NT2/D1 (cell line): ENCODE results near the gene NGDN.

Source experiments
- DNase-seq: peaks from one replicate; pipeline ENCODE4 v3.0.0-alpha.2; 2011; ENCODE audit warnings: low read depth, low spot score
- H3K27me3 ChIP-seq: 2 replicates; pipeline ENCODE4 v1.6.0; 2011; ENCODE audit warnings: mild to moderate bottlenecking; ENCODE audit not compliant: insufficient read length, insufficient read depth
- H3K36me3 ChIP-seq: 2 replicates; pipeline ENCODE4 v1.6.1; 2011; ENCODE audit warnings: mild to moderate bottlenecking, low read length, mixed read lengths; ENCODE audit not compliant: insufficient read depth, insufficient read length
- H3K4me1 ChIP-seq: 2 replicates; pipeline ENCODE4 v1.5.1; 2011; ENCODE audit not compliant: insufficient read depth, insufficient read length
- H3K4me3 ChIP-seq: 2 replicates; pipeline ENCODE4 v1.5.1; 2011; ENCODE audit warnings: low read depth; ENCODE audit not compliant: insufficient read length
- H3K9ac ChIP-seq: 2 replicates; pipeline ENCODE4 v1.6.0; 2011; ENCODE audit warnings: low read depth; ENCODE audit not compliant: insufficient read length
- H3K9me3 ChIP-seq: 2 replicates; pipeline ENCODE4 v1.5.1; 2011; ENCODE audit warnings: mild to moderate bottlenecking, low read length; ENCODE audit not compliant: insufficient read depth
- SUZ12 ChIP-seq: IDR thresholded peaks from 2 replicates; pipeline ENCODE4 v1.6.1; 2011; ENCODE audit not compliant: insufficient read length, insufficient read depth; ENCODE audit errors: extremely low read depth
- YY1 ChIP-seq: IDR thresholded peaks from 2 replicates; pipeline ENCODE4 v1.6.1; 2011; ENCODE audit not compliant: insufficient read length, insufficient read depth
- ZNF274 ChIP-seq: IDR thresholded peaks from 2 replicates; pipeline ENCODE4 v1.6.1; 2011; ENCODE audit warnings: mild to moderate bottlenecking, low read depth, low read length

NGDN gene

GRCh38 chr14:23430723-23431085 lies 38.8 kb upstream of the NGDN start:
- no peaks in the 10 kb centered on the region for H3K27me3 ChIP-seq
- H3K4me1 ChIP-seq, result peaks cover 10% of the 10 kb centered on the region
- no peak for DNase-seq
- H3K36me3 ChIP-seq, result no peaks in the 10 kb centered on the region
- TF ChIP-seq YY1 (no peak), ZNF274 (no peak), SUZ12 (no peak)
- H3K9me3 ChIP-seq, result no peaks in the 10 kb centered on the region
- H3K4me3 ChIP-seq, result no peak overlapping the region
- no peak overlapping the region for H3K9ac ChIP-seq

DNA sequence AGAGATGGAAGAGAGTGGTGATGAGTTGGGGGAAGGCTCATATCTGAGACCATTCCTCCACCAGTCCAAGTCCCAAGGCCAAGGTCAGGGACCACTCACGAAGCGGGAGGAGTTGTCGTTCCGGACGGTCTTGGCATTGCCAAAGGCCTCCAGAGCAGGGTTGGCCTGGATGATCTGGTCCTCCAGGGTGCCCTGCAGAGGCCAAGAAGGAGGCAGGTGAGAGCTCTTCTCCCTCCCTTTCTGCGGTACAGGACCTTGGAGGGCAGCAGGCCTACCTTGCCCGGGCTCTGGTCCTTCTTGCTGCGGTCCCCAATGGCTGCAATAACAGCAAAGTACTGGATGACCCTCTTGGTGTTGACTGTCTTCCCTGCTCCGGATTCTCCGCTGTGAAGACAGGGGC lies 38.0 kb upstream of the NGDN start:
- TF ChIP-seq SUZ12 (no peak), YY1 (no peak), ZNF274 (no peak)
- H3K9me3 ChIP-seq, result no peaks in the 10 kb centered on the region
- H3K36me3 ChIP-seq, result no peaks in the 10 kb centered on the region
- H3K4me3 ChIP-seq, result no peak overlapping the region
- H3K4me1 ChIP-seq, result peaks cover 16% of the 10 kb centered on the region
- no peak overlapping the region for H3K9ac ChIP-seq
- no peaks in the 10 kb centered on the region for H3K27me3 ChIP-seq
- no peak for DNase-seq

DNA sequence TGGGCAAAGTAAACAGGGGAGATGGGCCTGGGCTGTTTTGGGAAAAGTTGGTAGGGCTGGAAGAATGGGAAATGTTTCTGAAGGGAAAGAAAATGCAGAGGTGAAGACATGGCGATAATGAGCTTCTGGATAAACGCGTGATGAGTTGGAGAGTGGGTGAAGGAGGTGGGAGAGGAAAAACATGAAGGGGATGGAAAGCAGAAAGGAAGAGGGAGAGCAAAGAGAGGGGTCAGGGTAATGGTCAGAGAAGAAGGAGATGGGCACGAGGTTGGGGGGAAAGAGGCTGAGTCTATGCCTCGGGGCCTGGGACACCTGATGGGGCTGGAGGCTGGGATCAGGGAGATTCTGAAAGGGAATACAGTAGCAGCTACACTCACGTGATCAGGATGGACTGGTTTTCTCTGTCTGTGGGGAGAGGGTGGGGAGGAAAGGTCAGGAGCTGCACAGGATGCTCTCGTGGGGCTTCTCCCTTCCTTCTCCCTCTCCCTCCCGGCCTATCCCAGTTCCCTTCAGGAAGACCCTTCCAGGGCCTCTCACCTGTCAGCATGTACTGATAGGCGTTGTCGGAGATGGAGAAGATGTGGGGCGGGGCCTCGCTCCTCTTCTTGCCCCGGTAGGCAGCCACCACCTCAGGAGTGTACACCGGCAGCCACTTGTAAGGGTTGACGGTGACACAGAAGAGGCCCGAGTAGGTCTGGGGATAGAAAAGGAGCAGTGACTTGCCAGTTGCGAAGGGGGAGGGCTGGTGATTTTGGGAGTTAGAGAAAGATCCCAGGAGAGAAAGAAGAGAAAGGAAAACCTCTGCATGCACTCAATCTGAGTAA lies 37.2 kb upstream of the NGDN start:
- Histone ChIP-seq H3K9ac (no peak overlapping the region), H3K9me3 (no peaks in the 10 kb centered on the region), H3K27me3 (no peaks in the 10 kb centered on the region), H3K36me3 (no peaks in the 10 kb centered on the region), H3K4me3 (no peak overlapping the region), H3K4me1 (peaks cover 23% of the 10 kb centered on the region)
- DNase-seq, result no peak
- no peak for TF ChIP-seq SUZ12
- TF ChIP-seq YY1, result no peak
- TF ChIP-seq ZNF274, result no peak

DNA sequence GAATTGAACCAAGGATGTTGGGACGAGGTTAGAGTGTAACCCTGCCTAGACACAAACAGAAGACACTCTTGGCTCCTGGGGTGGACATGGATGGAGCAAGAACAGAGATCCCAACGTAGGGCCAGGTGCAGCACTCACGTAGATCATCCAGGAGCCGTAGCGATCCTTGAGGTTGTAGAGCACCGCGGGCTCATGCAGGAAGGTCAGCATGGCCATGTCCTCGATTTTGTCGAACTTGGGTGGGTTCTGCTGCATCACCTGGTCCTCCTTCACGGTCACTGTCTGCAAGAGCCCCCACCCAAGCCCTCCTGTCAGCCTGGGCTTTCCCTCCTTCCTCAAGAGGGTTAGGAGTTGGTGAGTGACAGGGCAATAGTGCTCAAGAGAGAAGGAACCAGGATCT lies 36.6 kb upstream of the NGDN start:
- no peak for DNase-seq
- Histone ChIP-seq H3K9ac (no peak overlapping the region), H3K4me3 (no peak overlapping the region), H3K36me3 (no peaks in the 10 kb centered on the region), H3K9me3 (no peaks in the 10 kb centered on the region), H3K27me3 (no peaks in the 10 kb centered on the region), H3K4me1 (peaks cover 23% of the 10 kb centered on the region)
- TF ChIP-seq YY1, result no peak

GRCh38 chr14:23433457-23433856 lies 36.0 kb upstream of the NGDN start:
- Histone ChIP-seq H3K36me3 (no peaks in the 10 kb centered on the region), H3K4me3 (no peak overlapping the region), H3K27me3 (no peaks in the 10 kb centered on the region), H3K9ac (no peak overlapping the region), H3K4me1 (peaks cover 23% of the 10 kb centered on the region), H3K9me3 (no peaks in the 10 kb centered on the region)
- TF ChIP-seq SUZ12 (no peak), ZNF274 (no peak), YY1 (no peak)
- DNase-seq, result no peak

- Histone ChIP-seq H3K27me3 (no peaks in the 10 kb centered on the region), H3K4me1 (peaks cover 23% of the 10 kb centered on the region), H3K4me3 (no peak overlapping the region), H3K36me3 (no peaks in the 10 kb centered on the region), H3K9me3 (no peaks in the 10 kb centered on the region), H3K9ac (no peak overlapping the region)
- TF ChIP-seq SUZ12 (no peak), ZNF274 (no peak), YY1 (no peak)
- DNase-seq, result no peak
These were observed 34.8 kb upstream of the NGDN start for GRCh38 chr14:23434488-23435222.

GRCh38 chr14:23435543-23436326 lies 33.8 kb upstream of the NGDN start, which contains the start of gene MYH7:
MYH7 (minus strand) TSS chr14:23435660; CDS start chr14:23433732, 1,928 bp downstream.
- H3K4me3 ChIP-seq, result no peak within 1 kb of the TSS
- H3K36me3 ChIP-seq, result no peaks in the 10 kb centered on the region
- no peaks in the 10 kb centered on the region for H3K27me3 ChIP-seq
- H3K4me1 ChIP-seq, result peaks cover 20% of the 10 kb centered on the region
- no peak for DNase-seq
- H3K9me3 ChIP-seq, result no peaks in the 10 kb centered on the region
- no peak for TF ChIP-seq SUZ12
- TF ChIP-seq YY1, result no peak
- no peak for TF ChIP-seq ZNF274
- H3K9ac ChIP-seq, result no peak within 1 kb of the TSS
